GM12801 (cell line): ENCODE data around the gene TMEM178A.

ENCODE experiments used
- CTCF ChIP-seq: IDR thresholded peaks from one replicate; pipeline ENCODE4 v1.5.1; 2011; ENCODE audit warnings: control low read depth; ENCODE audit not compliant: insufficient read length; ENCODE audit errors: extremely low read depth

TMEM178A gene

GRCh38 chr2:39712953-39713352 lies 47.2 kb downstream of the TMEM178A start:
- no peak for TF ChIP-seq CTCF

- TF ChIP-seq CTCF, result no peak
These were observed 49.4 kb downstream of the TMEM178A start for GRCh38 chr2:39715095-39715494.

- no peak for TF ChIP-seq CTCF
These were observed 50.1 kb downstream of the TMEM178A start for GRCh38 chr2:39715822-39716221.

GRCh38 chr2:39717067-39717466 lies 51.4 kb downstream of the TMEM178A start:
- TF ChIP-seq CTCF, result no peak

GRCh38 chr2:39718483-39718882 lies 52.8 kb downstream of the TMEM178A start:
- no peak for TF ChIP-seq CTCF

- TF ChIP-seq CTCF, result no peak
These were observed 53.6 kb downstream of the TMEM178A start for GRCh38 chr2:39719317-39719716.

- TF ChIP-seq CTCF, result no peak
These were observed 55.3 kb downstream of the TMEM178A start for GRCh38 chr2:39720970-39721369.

GRCh38 chr2:39723497-39723896 lies 57.8 kb downstream of the TMEM178A start:
- no peak for TF ChIP-seq CTCF
